ENCODE results near the gene YAF2.

DNA sequence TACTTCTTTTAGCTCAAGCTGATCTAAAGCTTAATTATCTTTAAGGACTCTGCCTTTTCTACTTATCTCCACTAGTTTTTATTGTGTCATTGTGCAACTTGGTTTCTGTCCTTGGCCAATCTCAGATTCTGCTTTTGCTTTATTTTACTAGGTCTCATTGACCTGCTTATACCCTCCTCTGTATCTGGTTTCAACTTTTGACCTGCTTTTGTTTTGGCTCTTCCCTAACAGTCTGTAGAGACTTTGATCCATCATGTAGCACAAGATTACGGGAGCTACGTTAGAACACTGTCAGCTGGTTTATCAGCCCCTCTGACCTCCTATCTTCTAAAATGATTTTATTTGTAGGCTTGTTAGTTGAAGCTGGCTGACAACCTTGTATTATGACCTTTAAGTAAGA lies 44.2 kb upstream of the YAF2 start:
- TF ChIP-seq EZH2 (IDR thresholded peaks at IDR 0.05) (no peak), POLR2AphosphoS5 (IDR thresholded peaks at IDR 0.05; ENCODE audit: borderline replicate concordance, low read depth, low read length) (no peak)
